ENCODE measurements around the gene PIEZO1.
A peak's percentile ranks its signal among the peaks of the same experiment; 100 is the strongest.

GRCh38 chr16:88811769-88812512 lies 26.9 kb upstream of the PIEZO1 start, which contains the start of gene APRT:
- peak; percentile 16 to 62 (median 42) for TF ChIP-seq CTCF (IDR thresholded peaks at IDR 0.05)
- TF ChIP-seq POLR2A (IDR thresholded peaks at IDR 0.05) = peak in 1 of 2 donors; percentile 73

Data from heart left ventricle (tissue), 13 donors.